ENCODE results near the gene HSPBP1. TPM values are rescaled to one million over a fixed set of nuclear protein-coding genes. Genes with fewer than 3 reads are reported as not detected.

Gene HSPBP1
- total RNA-seq, 2 experiments from 2014 or later, result 14.3 to 15.1 TPM

DNA sequence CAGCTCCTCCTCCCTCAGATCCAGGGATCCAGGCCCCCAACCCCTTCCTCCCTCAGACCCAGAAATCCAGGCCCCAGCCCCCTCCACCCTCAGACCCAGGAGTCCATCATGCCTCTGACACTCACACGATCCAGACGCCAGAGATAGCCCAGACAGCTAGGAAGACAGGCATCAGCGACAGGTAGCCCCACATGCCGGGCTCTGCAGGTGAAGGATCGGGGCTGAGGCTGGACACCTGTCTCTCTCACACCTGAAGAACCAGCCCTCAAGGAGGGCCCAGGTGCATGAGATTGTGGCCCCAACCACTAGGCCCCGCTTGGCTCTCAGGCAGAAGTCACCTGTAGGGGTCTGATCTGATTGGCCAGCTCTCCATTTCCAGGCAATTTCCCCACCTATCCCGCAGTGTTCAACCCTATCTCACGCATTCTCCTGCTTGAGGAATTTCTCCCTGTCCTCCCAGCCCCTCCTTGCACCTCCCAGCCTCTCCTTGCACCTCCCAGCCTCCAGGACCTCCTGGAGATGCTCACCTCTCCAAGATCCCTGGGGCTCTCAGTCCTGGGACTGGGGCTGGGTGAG is 41.0 kb upstream of the HSPBP1 start:
- H3K4me1 Mint-ChIP-seq (ENCODE audit: low read depth), result no peaks in the 10 kb centered on the region
- intact Hi-C loops (cut with DNase I, micrococcal nuclease), result no loop called here
- Histone ChIP-seq H3K27ac (ENCODE audit: low read depth in 1 of 2, low read length in 2 of 2) (no peak overlapping the region), H3K9me3 (ENCODE audit: control insufficient read depth in 1 of 2, insufficient read depth in 1 of 2, low read length in 2 of 2) (peaks cover 0 to 4% of the 10 kb centered on the region in 2 experiments), H3K4me1 (ENCODE audit: insufficient read depth, low read length) (no peaks in the 10 kb centered on the region), H3K27me3 (ENCODE audit: control insufficient read depth in 1 of 2, insufficient read depth in 2 of 2, low read length in 2 of 2) (no peaks in the 10 kb centered on the region), H3K36me3 (ENCODE audit: insufficient read depth, low read length) (no peaks in the 10 kb centered on the region), H3K4me3 (ENCODE audit: low read length) (no peak overlapping the region)
- TF ChIP-seq, protein P1, sequence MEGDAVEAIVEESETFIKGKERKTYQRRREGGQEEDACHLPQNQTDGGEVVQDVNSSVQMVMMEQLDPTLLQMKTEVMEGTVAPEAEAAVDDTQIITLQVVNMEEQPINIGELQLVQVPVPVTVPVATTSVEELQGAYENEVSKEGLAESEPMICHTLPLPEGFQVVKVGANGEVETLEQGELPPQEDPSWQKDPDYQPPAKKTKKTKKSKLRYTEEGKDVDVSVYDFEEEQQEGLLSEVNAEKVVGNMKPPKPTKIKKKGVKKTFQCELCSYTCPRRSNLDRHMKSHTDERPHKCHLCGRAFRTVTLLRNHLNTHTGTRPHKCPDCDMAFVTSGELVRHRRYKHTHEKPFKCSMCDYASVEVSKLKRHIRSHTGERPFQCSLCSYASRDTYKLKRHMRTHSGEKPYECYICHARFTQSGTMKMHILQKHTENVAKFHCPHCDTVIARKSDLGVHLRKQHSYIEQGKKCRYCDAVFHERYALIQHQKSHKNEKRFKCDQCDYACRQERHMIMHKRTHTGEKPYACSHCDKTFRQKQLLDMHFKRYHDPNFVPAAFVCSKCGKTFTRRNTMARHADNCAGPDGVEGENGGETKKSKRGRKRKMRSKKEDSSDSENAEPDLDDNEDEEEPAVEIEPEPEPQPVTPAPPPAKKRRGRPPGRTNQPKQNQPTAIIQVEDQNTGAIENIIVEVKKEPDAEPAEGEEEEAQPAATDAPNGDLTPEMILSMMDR (IDR thresholded peaks at IDR 0.05), result no peak
- ChIA-PET CTCF (interaction anchor here (1.6 kb wide), 1 partner anchor 19 kb away, joined by 6 read pairs; no protein-coding TSS in a partner anchor), POLR2A (no interaction called here)
- DNase-seq, result no peak
- H3K27me3 Mint-ChIP-seq, result peaks cover 13% of the 10 kb centered on the region
- no peaks in the 10 kb centered on the region for H3K9me3 Mint-ChIP-seq
- no peak for ATAC-seq (ENCODE audit: poor library complexity)
- no peak overlapping the region for H3K4me3 Mint-ChIP-seq
- no peak overlapping the region for H3K27ac Mint-ChIP-seq
- no peaks in the 10 kb centered on the region for H3K36me3 Mint-ChIP-seq (ENCODE audit: low read depth)

DNA sequence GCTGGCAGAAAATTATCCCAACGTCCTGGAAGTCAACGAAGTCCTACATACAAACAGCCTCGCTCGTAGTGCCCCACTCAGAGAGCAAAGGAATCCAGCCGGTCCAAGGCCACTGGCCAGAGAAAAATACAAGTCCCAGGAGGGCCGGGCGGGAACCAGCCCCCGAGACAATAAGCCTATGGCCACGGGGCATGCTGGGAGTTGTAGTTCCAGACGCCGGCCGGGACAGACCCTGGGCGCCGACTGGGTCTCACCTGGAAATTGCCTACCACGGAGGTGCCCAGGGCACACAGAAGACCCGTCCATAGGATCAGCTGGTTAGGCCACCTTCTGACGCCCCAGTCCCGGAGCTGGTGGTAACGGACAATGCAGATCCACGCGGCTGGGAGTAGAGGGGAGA is 39.9 kb upstream of the HSPBP1 start:
- Mint-ChIP-seq H3K27ac (no peak overlapping the region), H3K9me3 (no peaks in the 10 kb centered on the region), H3K36me3 (ENCODE audit: low read depth) (no peaks in the 10 kb centered on the region), H3K27me3 (peaks cover 13% of the 10 kb centered on the region), H3K4me3 (no peak overlapping the region), H3K4me1 (ENCODE audit: low read depth) (no peaks in the 10 kb centered on the region)
- ChIA-PET POLR2A (no interaction called here), CTCF (no interaction called here)
- TF ChIP-seq, protein P1 (IDR thresholded peaks at IDR 0.05), result no peak
- DNase-seq, result no peak
- no peak for ATAC-seq (ENCODE audit: poor library complexity)
- Histone ChIP-seq H3K4me1 (ENCODE audit: insufficient read depth, low read length) (no peaks in the 10 kb centered on the region), H3K4me3 (ENCODE audit: low read length) (no peak overlapping the region), H3K27ac (ENCODE audit: low read depth in 1 of 2, low read length in 2 of 2) (no peak overlapping the region), H3K9me3 (ENCODE audit: control insufficient read depth in 1 of 2, insufficient read depth in 1 of 2, low read length in 2 of 2) (peaks cover 0 to 4% of the 10 kb centered on the region in 2 experiments), H3K27me3 (ENCODE audit: control insufficient read depth in 1 of 2, insufficient read depth in 2 of 2, low read length in 2 of 2) (no peaks in the 10 kb centered on the region), H3K36me3 (ENCODE audit: insufficient read depth, low read length) (no peaks in the 10 kb centered on the region)
- intact Hi-C loops (cut with DNase I, micrococcal nuclease), result no loop called here

DNA sequence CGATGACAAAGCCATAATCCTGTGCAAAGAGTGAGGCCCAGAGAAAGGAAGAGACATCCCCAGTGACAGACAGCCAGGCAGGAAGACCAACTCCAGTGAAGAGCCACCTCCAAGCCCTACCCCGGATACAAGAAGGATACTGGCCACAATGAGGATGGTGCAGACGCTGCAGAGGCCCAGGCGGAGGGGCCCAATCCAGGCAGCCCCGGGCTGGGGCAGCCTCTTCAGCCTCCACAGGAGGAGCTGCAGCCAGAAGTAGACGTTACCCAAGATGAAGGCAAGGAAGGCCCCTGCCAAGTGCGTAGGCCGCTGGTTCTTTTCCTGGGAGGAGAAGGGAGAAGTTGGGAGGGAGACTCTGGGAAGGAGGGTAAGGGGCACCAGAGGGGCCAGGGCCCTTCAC is 36.7 kb upstream of the HSPBP1 start:
- no peak for DNase-seq
- POLR2A ChIA-PET, result no interaction called here

More for the DNA sequence above, 36.7 kb upstream of the HSPBP1 start:
- ATAC-seq (ENCODE audit: poor library complexity), result no peak
- H3K4me3 Mint-ChIP-seq, result no peak overlapping the region
- Histone ChIP-seq H3K4me3 (ENCODE audit: low read length) (no peak overlapping the region), H3K27ac (ENCODE audit: low read depth in 1 of 2, low read length in 2 of 2) (no peak overlapping the region), H3K36me3 (ENCODE audit: insufficient read depth, low read length) (no peaks in the 10 kb centered on the region), H3K9me3 (ENCODE audit: control insufficient read depth in 1 of 2, insufficient read depth in 1 of 2, low read length in 2 of 2) (peaks cover 0 to 4% of the 10 kb centered on the region in 2 experiments), H3K27me3 (ENCODE audit: control insufficient read depth in 1 of 2, insufficient read depth in 2 of 2, low read length in 2 of 2) (no peaks in the 10 kb centered on the region), H3K4me1 (ENCODE audit: insufficient read depth, low read length) (no peaks in the 10 kb centered on the region)
- no peak overlapping the region for H3K27ac Mint-ChIP-seq
- TF ChIP-seq, protein P1 (IDR thresholded peaks at IDR 0.05), result no peak
- H3K9me3 Mint-ChIP-seq, result no peaks in the 10 kb centered on the region
- peaks cover 5% of the 10 kb centered on the region for H3K27me3 Mint-ChIP-seq
- no peaks in the 10 kb centered on the region for H3K4me1 Mint-ChIP-seq (ENCODE audit: low read depth)
- CTCF ChIA-PET, result no interaction called here
- intact Hi-C loops (cut with DNase I, micrococcal nuclease), result no loop called here
- no peaks in the 10 kb centered on the region for H3K36me3 Mint-ChIP-seq (ENCODE audit: low read depth)
